HG02970 (cell line): ENCODE measurements around the gene SLC1A5.

Experiments
- ATAC-seq: cut with Tn5 transposase; IDR thresholded peaks from one replicate; pipeline ENCODE4 v1.9.1; 2021; ENCODE audit warnings: mild to moderate bottlenecking, moderate library complexity, moderate number of reproducible peaks; ENCODE audit not compliant: unreplicated experiment, low FRiP score

The SLC1A5 gene

GRCh38 chr19:46728693-46729339 is 59.6 kb downstream of the SLC1A5 start:
- ATAC-seq: no peak

GRCh38 chr19:46728208-46728607 is 60.2 kb downstream of the SLC1A5 start:
- no peak for ATAC-seq

DNA sequence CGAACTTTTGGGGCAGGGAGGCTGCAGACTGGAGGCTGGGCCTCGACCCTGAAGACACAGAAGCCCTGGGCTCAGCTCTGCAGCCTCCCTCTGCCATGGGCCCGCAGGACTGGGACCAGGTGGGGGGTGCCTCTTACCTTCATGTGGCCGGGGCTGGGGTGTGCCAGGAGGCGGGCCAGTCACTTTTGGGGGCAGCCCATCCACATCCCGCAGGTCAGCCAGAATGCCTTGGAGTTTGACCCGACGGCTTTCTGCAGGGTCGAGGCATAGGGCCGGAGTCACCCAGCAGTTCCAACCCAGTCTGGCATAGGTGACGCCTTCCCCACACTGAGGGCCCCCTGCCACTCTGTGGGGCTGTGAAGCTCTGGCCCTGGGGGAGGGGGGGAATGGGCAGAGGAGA is 60.6 kb downstream of the SLC1A5 start:
- ATAC-seq: no peak

DNA sequence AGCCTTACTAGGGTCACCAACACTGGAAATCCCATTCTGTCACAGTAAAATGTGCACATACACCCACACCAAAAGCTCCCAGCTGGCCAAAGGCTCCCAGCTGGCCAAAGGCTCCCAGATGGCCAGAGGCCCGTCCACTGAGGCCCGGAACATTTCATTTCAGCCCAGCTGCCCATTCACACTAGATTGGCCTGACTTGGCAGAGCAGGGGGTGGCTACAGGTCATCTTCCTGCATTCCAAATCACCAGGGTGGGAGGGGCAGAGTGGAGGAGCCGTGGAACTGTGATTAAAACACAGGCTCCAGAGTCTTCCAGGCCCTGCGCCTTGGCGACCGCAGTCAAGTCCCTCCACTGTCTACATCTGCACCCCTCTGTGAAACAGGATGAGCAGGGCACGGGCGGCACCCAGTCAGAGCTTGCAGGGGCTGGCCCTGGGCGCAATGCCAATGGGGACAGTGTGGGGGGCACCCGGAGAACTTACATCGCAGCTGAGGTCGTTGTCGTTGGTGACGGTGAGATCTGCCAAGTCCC is 61.4 kb downstream of the SLC1A5 start:
- ATAC-seq: no peak

DNA sequence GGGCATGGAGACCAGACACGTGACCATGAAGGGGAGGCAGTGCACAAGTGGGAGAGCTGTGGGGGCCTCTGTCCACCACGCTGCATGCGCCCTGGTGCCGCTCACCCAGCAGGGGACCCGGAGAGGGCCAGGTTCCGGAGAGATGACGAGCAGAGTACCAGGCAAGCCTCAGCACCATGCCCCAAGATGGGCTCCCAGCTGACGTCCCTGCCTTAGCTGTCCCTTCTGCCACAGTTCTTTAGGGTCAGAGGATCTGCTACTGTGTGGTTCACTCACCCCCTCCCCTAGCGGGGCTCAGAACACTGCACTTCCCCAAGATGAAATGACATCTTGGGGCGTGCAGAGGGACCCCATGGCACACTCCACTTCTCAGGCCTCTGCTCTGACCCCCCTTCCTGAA is 61.8 kb downstream of the SLC1A5 start:
- ATAC-seq: no peak

- no peak for ATAC-seq
Observed at GRCh38 chr19:46725859-46726393, 62.5 kb downstream of the SLC1A5 start.

DNA sequence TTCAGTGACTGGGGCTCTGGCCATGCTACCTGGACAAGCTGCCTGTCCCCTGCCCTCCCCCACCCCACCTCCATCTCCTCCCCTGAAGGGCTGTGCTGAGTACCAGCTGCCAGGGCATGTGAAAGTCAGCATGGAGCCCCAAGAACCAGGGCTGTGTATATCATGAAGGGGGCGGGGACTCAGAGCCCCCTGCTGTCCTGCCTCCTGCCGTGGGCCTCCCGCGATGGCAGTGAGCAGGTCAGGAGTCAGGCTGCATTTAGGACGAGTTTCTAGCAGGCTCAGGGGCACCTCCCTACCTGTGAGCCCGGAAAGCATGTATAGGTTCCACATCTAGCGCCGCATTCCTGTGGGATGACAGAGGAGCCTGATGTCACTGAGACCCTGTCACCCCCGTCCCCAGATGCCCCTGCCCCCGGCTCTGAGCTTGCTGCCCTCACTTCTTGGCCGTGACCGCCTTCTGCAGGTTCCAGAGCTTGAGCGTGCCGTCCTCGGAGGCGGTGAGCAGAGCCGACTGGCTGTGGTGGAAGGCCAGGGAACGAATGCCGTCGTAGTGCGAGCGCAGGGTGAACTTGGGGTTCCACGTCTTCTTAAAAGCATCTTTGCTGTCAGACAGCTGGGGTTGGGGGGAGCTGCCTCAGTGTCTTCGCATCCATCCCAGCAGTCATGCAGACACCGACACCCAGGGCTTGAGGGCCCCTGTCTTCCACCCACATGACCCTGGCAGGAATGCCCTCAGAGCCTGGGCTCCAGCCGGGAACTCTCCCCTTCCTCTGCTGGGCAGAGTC is 63.2 kb downstream of the SLC1A5 start:
- no peak for ATAC-seq
